ENCODE results near the gene ABHD3.
"Not testable (repeated sequence)": the region's sequence is repeated elsewhere in the genome, so short reads cannot be mapped to it uniquely, and the experiment has no call there.

ABHD3 gene

DNA sequence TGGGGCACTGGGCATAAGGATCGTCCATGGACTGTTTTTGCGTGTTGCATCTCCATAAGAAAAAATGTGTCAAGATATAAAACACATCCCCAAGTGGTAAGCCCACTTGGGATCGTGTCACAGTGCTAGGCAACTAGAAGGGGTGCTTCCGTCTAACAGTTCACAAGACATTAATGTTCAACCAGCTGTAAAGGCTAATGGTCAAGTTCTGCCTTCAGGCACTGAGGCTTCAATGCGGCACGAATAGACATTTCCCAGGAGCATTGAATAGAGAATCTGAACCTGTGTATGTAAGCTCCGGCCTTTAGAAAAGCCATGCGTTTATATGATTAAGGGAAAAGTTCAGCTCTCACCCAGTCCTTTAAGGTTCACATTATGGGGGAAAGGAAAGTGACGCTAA, 42.0 kb downstream of the ABHD3 start:
- no peak for DNase-seq
- intact Hi-C loops (cut with DNase I), result no loop called here

DNA sequence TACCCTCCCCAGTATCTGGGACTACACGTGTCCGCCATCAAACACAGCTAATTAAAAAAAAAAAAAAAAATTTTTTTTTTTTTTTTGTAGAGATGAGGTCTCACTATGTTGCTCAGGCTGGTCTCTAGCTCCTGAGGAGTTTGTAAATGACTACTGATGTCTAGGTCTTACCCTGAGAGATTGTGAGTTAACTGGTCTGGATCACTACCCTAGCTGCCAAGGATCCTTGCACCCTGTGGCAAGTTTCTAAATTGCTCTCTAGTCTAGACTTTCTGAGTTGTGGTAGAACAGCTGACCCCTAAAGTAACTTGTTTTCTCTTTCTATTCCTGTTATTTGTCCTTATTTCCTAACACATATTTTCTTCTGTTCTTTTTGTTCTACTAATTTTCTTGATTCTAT, 44.5 kb downstream of the ABHD3 start:
- no peak for DNase-seq
- intact Hi-C loops (cut with DNase I), result no loop called here

DNA sequence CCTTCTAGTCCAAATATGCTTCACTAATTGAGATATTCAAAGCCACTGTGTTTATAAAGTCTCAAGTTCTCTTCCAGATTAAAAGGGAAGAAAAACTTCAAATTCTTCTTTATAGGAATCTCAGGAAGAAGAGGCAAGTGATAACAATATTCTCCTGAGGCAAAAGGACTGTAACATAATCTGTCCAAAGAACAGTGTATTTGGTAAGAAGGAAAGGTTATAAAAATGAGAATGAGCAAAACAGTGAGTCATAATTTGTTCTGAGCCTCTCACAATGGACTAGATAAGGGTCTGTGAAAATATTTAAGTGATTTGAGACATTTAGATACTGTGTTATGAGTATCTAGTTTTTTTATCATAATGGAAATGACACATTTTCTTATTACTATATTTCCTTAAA, 48.2 kb downstream of the ABHD3 start:
- intact Hi-C loops (cut with DNase I), result no loop called here

DNA sequence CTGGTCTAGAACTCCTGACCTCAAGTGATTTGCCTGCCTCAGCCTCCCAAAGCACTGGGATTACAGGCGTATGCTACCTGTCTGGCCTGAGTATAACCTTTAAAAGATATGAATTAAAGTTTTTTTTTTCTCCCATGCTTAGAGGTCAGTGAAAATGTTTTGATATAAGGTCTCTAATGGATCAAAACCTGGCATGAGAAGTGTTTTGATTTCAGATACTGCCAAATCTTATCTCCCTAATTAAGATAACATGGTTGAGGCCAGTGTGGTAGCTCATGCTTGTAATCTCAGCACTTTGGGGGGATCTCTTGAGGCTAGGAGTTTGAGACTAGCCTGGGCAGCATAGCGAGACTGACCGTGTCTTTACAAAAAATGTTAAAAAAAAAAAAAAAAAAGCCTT, 51.2 kb downstream of the ABHD3 start:
- intact Hi-C loops (cut with DNase I), result no loop called here
- no peak for DNase-seq

More for the DNA sequence above, 48.2 kb downstream of the ABHD3 start:
- no peak for DNase-seq

DNA sequence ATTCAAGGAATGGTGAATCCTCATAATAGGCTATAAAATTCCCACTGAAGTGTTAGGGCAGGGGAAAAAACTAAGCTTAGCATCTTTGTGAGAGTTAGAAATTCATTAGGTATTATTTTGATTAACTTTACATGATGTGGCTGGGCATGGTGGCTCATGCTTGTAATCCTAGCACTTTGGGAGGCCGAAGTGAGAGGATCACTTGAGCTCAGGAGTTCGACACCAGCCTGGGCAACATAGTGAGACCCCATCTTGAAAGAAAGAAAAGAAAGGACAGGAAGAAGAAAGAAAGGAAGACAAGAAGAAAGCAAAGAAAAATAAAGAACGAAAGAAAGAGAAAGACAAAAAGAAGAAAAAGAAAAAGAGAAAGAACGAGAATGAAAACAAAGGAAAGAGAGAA, 52.5 kb downstream of the ABHD3 start:
- no peak for DNase-seq
- intact Hi-C loops (cut with DNase I), result no loop called here

DNA sequence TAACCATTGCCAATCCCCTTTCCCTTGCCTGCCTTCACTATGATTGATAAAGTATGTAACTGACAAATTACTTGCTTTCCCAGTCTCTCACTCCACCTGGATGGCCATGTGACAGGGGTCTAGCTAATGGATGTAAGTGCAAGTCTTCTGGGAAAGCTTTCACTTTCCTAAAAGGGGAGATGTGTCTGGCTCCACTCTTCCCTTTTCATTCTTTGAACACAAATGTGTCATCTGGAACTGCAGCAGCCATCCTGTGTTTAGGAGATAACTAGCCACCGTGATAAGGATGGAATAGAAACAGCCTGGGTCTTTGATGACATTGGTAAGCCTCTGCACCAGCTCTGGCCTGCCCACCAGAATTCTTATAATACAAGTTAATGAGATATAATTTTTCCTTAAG, 54.3 kb downstream of the ABHD3 start:
- intact Hi-C loops (cut with DNase I), result no loop called here
- no peak for DNase-seq

DNA sequence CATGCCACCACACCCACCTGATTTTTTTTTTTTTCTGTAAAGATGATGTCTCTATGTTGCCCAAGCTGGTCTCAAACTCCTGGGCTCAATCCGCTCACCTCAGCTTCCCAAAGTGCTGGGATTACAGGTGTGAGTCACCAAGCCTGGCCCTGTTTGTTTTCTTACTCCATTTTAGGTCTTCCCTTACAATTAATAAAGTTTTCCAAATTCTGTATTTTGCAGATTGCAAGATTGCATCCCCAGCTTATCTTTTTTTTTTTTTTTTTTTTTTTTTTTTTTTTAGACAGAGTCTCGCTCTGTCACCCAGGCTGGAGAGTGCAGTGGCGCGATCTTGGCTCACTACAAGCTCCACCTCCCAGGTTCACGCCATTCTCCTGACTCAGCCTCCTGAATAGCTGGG, 64.2 kb downstream of the ABHD3 start:
- intact Hi-C loops (cut with DNase I); DNase-seq: not testable (repeated sequence)

DNA sequence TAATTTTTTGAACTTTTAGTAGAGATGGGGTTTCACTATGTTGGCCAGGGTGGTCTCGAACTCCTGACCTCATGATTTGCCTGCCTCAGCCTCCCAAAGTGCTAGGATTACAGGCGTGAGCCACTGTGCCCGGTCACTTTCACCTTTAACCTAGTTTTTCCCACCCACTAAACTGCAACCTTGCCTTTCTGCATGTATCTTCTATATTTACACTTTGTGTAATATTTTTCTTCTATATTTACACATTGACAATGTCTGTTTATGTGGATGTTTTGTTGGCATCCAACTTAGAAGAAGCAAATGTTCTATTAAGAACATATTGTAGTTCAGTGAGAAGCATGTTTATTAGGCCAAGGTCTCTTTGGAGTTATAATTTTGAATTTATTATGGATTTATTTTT, 65.8 kb downstream of the ABHD3 start:
- intact Hi-C loops (cut with DNase I), result no loop called here
- DNase-seq, result no peak

DNA sequence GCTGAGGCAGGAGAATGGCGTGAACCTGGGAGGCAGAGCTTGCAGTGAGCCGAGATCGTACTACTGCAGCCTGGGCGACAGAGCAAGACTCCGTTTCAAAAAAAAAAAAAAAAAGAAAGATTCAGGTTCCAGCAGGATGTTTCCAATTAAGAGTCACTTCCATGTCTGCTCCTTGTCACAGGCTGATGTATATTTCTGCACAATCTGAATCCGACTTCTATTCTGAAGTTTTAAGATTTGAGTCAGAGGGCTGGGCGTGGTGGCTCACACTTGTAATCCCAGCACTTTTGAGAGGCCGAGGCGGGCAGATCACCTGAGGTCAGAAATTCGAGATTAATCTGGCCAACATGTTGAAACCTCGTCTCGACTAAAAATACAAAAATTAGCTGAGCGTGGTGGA, 67.8 kb downstream of the ABHD3 start:
- intact Hi-C loops (cut with DNase I), result no loop called here

DNA sequence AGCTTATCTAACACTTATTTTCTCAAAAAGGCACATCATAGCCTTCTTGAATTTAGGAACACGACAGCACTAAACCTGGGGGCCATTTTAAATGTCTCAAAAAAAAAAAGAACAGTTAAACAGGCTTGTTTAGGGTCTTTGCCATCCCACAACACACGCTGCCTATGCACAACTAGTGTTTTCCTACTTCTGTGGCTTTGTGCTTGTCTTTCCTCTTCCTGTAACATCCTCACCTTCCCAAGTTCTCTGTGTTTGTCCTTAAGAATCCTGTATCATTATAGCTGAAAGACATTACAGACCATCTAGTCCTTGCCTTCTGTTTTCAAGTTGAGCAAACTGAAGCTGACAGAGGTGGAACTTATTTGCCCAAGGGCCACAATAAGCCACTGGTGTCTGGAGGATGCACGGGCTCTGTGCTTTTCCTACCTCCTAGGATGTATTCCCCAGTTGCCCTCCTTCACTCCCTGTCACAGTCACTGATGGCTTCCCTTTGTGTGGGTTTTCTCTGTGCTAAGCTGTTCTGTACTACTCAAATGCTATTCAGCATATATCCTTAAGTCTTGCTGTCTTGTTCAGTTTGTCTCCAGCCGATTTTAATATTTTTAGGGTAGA, 69.9 kb downstream of the ABHD3 start:
- intact Hi-C loops (cut with DNase I), result loop anchor here (5.0 kb wide), 1 partner anchor 108 kb away; the partner anchor contains the start of gene MIB1
- no peak for DNase-seq

More for the DNA sequence above, 67.8 kb downstream of the ABHD3 start:
- no peak for DNase-seq

DNA sequence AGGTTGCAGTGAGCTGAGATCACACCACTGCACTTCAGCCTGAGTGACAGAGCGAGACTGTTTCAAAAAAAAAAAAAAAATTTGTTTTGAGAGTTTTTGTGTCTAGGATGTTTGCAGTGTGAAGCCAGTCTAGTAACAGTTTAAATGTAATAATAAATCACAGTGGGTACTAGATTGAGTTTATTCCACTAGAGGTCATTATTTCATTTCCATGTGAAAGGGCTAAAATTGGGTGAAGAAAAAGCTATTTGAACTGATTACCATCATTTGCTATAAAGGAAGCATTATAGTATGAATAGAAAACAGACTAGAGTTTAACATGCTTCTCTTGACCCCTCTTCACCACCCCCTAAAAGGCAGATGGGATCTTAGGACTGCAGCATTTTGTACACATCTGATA, 72.2 kb downstream of the ABHD3 start:
- intact Hi-C loops (cut with DNase I), result loop anchor here (5.0 kb wide), 1 partner anchor 110 kb away; the partner anchor contains the start of gene MIB1
- no peak for DNase-seq

DNA sequence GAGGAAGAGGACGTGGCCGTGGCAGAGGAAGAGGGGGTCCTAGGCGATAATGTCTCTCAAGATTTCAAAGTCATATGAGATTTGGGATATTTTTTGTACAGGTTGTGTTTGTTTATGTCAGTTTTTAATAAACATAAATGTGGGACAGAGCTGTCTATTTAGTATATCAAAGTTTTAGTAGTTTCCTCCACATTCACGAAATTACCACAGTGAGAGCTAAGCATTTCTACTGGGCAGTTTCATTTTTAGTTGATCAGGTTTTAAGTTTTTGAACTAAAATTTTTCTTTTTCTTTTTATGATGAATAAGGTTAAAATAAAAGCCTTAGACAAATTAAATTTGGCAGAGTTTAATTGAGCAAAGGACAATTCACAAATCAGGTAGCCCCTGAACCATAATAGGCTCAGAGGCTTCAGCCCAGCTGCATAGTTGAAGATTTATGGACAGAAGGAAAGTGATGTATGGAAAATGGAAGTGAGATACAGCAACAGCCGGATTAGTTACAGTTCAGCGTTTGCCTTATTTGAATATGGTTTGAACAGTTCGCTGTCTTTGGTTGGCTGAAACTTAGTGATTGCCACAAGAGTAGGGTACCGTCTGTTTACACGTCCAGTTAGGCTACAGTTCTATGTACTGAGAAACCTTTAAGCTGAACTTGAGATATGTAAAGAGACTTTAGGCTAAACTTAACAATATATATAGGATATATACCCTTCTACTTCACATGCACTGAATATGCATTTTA, 75.3 kb downstream of the ABHD3 start:
- no peak for DNase-seq
- intact Hi-C loops (cut with DNase I), result no loop called here

DNA sequence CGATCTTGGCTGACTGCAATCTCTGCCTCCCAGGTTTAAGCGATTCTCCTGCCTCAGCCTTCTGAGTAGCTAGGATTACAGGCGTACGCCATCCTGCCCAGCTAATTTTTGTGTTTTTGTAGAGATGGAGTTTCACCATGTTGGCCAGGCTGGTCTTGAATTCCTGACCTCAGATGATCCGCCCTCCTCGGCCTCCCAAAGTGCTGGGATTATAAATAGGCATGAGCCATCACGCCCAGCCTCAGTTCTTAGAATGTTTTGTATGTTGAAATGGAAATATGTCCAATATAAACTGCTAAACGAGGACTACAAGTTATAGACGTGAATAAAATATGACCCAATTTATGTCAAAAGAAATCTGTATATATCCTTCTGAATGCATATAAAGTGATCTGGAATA, 82.9 kb downstream of the ABHD3 start:
- DNase-seq; intact Hi-C loops (cut with DNase I): not testable (repeated sequence)

DNA sequence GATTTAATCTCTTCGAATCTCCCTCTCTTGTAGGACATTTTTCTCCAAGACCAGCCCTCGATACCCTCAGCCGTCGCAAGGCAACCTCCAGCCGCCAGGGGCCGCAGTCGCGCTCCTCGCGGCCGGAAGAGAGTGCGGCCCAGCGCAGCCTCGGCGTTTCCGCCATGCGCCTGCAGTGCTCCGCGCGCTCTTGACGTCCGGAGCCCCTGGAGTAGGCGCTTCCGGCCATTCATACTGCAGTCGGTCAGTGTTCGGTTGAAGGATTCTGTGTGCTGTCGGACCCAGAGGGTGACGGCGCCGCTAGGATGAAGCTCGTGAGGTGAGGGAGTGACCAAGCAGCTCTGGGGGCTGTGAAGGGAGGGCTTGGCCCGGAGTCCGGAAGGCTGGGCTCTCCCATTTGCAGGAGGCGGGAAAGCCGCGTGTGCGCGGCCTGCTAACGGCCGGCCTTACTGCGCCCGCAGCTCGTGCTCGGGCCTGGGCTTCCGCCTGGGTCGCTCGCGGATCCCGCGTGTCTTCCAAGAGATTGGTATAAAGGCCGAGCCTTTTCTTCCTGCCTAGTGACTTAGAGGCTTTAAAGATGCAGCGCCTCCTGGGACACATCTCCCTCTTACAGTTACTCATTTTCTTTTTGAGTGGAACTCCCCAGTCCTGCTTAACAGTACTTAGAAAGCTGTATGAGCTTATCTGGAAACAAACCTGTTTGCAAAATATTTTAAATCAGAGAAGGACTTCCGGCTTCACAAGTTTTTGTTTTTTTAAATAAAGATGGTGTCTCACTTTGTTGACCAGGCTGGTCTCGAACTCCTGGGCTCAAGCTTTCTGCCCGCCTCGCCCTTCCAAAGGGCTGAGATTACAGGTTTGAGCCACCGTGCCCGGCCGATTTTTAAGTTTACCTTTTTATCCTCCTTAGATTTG, 92.2 kb downstream of the ABHD3 start, which contains the start of gene SNRPD1:
Gene SNRPD1, plus strand, starts transcription at position 190 of the 915 bp plus-strand sequence. Its CDS starts 116 bp downstream, at position 306.
- intact Hi-C loops (cut with DNase I), result loop anchor here (2.0 to 10.0 kb wide), 3 partner anchors 14 to 222 kb away; partner anchors contain the start of gene ABHD3
- DNase-seq, result peak; percentile 75 to 97 (median 84)

DNA sequence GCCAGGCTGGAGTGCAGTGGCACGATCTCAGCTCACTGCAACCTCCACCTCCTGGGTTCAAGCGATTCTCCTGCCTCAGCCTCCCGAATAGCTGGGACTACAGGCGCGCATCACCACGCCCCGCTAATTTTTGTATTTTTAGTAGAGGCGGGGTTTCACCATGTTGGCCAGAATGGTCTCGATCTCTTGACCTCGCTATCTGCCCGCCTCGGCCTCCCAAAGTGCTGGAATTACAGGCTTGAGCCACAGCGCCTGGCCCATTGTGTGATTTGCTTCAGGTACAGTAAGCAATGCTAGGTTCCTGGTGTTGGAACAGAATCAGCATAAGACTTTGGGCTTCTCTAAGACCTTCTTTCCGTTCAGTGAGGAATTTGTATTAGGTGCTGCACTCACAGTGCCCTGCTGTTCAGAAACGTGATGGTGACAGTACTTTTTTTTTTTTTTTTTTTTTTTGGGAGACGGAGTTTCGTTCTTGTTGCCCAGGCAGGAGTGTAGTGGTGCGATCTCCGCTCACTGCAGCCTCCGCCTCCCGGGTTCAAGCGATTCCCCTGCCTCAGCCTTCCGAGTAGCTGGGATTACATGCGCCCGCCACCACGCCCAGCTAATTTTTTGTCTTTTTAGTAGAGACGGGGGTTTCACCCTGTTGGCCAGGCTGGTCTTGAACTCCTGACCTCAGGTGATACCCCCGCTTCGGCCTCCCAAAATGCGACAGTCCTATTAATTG, 93.0 kb downstream of the ABHD3 start:
- intact Hi-C loops (cut with DNase I), result loop anchor here (2.0 to 10.0 kb wide), 3 partner anchors 13 to 223 kb away; partner anchors contain the start of gene ABHD3
- DNase-seq, result not testable (repeated sequence)

DNA sequence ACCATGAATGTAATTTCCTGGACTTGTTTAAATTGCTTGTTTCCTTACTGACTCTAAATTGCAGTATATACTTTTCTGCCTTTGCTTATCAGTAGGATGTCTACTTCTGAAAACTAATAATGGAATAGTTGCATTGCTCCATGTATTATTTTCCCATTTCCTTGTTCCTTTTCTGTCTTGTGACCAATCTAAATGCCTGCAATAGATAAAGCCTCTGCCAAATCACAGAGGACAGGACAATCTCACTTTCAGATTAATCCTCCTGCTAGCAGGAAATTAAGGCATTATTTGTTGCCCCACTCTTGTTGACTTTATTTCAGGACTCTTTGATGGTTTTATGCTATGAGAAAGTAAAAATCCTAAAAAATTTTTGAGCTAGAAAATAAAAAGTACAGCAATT, 99.4 kb downstream of the ABHD3 start:
- DNase-seq, result no peak
- intact Hi-C loops (cut with DNase I), result no loop called here

DNA sequence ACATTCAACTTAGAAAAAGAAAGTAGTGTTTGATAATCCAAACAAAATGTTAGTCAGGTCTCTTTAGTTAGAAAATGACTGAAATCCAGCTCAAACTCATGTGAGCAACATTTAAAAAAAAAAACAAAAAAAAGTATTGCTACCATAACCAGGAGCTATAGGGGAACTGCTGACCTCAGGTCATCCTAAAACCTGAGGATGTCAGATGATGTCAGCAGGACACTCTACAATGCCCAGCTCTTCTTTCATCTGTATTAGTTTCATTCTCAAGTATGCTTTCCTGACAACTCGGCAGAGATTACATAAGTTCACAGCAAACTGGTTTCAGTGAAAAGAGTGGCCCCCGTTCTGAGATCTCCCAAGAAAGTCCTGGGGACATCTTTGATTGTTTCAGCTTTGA, 99.9 kb downstream of the ABHD3 start:
- intact Hi-C loops (cut with DNase I), result no loop called here
- no peak for DNase-seq

DNA sequence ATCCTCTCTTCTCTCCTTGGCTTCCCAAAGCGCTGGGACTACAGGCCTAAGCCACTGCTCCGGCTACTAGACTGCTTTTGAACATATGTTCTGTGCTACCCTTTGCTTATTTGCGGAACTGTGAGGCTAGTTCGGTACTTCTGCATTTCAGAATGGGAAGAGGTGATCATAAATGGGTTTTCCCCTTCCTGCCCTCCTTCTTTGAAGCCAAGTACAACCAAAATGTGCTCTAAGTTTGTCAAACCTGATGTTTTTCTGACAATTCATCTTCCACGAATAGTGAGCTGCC, 102.3 kb downstream of the ABHD3 start:
- intact Hi-C loops (cut with DNase I), result no loop called here

More for the DNA sequence above, 102.3 kb downstream of the ABHD3 start:
- no peak for DNase-seq
